C4-2B (cell line): ENCODE data around the gene XBP1.

Experiments used
- CTCF ChIP-seq: fragments of 450-650 bp; conservative IDR thresholded peaks from 2 replicates; pipeline ENCODE4 v1.5.1; 2017; ENCODE audit warnings: mild to moderate bottlenecking
- ZFX ChIP-seq: fragments of 450-650 bp; IDR thresholded peaks from 2 replicates; pipeline ENCODE4 v1.6.1; 2017

GRCh38 chr22:28817919-28818859 lies 17.8 kb upstream of the XBP1 start:
- TF ChIP-seq CTCF (no peak), ZFX (no peak)
